Measurements from ENCODE around the gene ATP6V1B1. TPM values are rescaled to one million over a fixed set of nuclear protein-coding genes. Genes with fewer than 3 reads are reported as not detected.

ATP6V1B1 gene
- total and polyA plus RNA-seq, 2 donors (not counting 1 experiment from before 2014, with no cell fraction given), result 1.0 to 2.1 TPM

DNA sequence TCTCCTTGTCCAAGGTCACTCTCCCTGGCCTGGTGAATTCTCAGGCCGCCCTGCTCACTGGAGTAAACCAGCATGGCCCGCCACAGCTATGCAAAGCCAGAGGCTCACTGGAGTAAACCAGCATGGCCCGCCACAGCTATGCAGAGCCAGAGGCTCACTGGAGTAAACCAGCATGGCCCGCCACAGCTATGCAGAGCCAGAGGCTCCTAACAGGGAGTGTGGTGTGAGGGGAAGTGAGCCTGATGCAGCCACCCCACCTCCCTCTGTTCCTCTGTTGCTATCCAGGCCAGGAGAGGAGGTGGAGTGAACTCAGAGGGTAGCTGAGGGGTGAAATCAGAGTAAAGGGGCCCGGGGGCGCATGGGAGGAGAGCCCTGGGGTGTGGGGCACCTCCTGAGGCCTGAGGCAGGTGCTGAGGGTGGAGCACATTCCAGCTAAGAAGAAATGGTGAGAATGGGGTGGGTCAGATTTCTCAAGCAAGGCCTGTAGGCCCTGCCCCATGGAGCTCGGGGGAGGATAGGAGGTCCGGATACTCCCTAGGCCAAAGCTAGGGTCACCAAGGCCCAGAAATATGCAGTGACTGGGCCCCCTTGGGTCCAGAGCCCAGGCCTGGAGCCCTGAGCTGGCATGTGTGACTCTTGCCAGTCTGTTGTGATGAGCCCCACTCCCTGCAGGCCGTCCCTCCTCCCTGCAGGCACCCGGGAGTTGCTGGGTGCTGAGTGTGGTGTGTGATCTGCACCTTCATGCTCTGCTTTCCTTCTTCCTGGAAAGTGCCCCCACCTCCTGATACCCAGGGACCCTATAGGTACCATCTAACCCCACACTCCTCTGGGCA is 1.5 kb downstream of the ATP6V1B1 start:
- Histone ChIP-seq H3K9me3 (ENCODE audit: control insufficient read depth, insufficient read depth, low read depth, low read length) (no peaks in the 10 kb centered on the region), H3K4me2 (ENCODE audit: extremely low read depth, insufficient read depth, low read length) (no peak overlapping the region), H3K36me3 (ENCODE audit: control insufficient read depth, insufficient read depth, low read length) (no peaks in the 10 kb centered on the region), H3K27ac (ENCODE audit: insufficient read depth, low read length) (no peak overlapping the region), H3K4me1 (ENCODE audit: control insufficient read depth, extremely low read depth, insufficient read depth, low read length) (no peaks in the 10 kb centered on the region), H2AFZ (ENCODE audit: low read length) (no peak overlapping the region), H3K27me3 (ENCODE audit: control insufficient read depth, insufficient read depth, low read length) (no peaks in the 10 kb centered on the region), H3K4me3 (replicated peaks in 1 of 4; ENCODE audit: control extremely low read depth in 1 of 4, insufficient read depth in 1 of 4, low read depth in 3 of 4, low read length in 4 of 4) (no peak overlapping the region), H3K9ac (ENCODE audit: insufficient read depth, low read length) (no peak overlapping the region), H4K20me1 (ENCODE audit: control insufficient read depth, extremely low read depth, insufficient read depth, low read length) (no peaks in the 10 kb centered on the region), H3K79me2 (ENCODE audit: control insufficient read depth, insufficient read depth, low read length) (no peaks in the 10 kb centered on the region)
- TF ChIP-seq, protein P1, sequence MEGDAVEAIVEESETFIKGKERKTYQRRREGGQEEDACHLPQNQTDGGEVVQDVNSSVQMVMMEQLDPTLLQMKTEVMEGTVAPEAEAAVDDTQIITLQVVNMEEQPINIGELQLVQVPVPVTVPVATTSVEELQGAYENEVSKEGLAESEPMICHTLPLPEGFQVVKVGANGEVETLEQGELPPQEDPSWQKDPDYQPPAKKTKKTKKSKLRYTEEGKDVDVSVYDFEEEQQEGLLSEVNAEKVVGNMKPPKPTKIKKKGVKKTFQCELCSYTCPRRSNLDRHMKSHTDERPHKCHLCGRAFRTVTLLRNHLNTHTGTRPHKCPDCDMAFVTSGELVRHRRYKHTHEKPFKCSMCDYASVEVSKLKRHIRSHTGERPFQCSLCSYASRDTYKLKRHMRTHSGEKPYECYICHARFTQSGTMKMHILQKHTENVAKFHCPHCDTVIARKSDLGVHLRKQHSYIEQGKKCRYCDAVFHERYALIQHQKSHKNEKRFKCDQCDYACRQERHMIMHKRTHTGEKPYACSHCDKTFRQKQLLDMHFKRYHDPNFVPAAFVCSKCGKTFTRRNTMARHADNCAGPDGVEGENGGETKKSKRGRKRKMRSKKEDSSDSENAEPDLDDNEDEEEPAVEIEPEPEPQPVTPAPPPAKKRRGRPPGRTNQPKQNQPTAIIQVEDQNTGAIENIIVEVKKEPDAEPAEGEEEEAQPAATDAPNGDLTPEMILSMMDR (conservative IDR thresholded peaks at IDR 0.05 in 1 of 2, IDR thresholded peaks at IDR 0.05 in 1 of 2; ENCODE audit: low read depth in 1 of 2, low read length in 2 of 2), result no peak
- no peak for TF ChIP-seq EZH2 (IDR thresholded peaks at IDR 0.05; ENCODE audit: low read length, missing control alignments)
- peak in 1 of 2 donors; percentile 8 for DNase-seq (ENCODE audit: low read depth in 2 of 2)

DNA sequence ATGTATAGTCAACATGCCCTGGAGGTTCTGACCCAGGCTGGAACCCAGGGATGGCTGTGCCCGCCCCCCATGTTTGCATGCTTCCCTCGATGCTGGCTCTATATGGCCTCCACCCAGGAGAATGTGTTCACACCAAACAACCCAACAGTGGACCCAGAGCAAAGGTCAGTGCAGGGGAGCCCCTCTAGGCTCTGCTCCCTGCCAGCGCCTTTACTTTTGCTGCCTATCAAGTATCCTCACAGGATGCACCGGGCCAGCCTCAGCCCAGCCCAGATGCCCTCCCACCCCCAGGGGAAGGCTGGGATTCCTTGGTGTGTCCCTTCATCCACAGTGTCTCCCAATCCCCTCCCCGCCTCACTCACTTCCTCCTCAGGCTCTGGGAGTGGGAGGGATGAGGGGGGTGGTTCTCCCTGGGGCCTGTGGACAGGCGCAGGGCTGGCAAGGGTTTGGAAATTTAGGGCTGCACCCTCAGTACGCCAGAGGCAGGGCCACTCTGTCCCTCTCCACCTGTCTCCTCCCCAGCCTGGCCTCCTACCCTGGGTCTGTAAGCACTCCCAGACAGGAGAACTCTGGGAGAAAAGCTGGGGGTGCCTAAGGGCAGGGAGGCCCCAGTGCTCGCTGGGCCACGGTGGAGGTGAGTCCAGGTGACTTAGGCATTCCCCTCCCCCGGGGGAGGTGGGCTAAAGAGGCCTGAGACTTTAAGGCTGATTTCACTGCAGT is 2.3 kb downstream of the ATP6V1B1 start:
- no peak overlapping the region for H3K4me3 ChIP-seq (replicated peaks in 1 of 4; ENCODE audit: control extremely low read depth in 1 of 4, insufficient read depth in 1 of 4, low read depth in 3 of 4, low read length in 4 of 4)
- TF ChIP-seq, protein P1 (conservative IDR thresholded peaks at IDR 0.05 in 1 of 2, IDR thresholded peaks at IDR 0.05 in 1 of 2; ENCODE audit: low read depth in 1 of 2, low read length in 2 of 2), result no peak
- TF ChIP-seq EZH2 (IDR thresholded peaks at IDR 0.05; ENCODE audit: low read length, missing control alignments), result no peak
- no peaks in the 10 kb centered on the region for H4K20me1 ChIP-seq (ENCODE audit: control insufficient read depth, extremely low read depth, insufficient read depth, low read length)
- no peak overlapping the region for H3K27ac ChIP-seq (ENCODE audit: insufficient read depth, low read length)
- no peaks in the 10 kb centered on the region for H3K36me3 ChIP-seq (ENCODE audit: control insufficient read depth, insufficient read depth, low read length)
- H3K4me1 ChIP-seq (ENCODE audit: control insufficient read depth, extremely low read depth, insufficient read depth, low read length), result no peaks in the 10 kb centered on the region
- no peak for DNase-seq (ENCODE audit: low read depth in 2 of 2)
- H3K9me3 ChIP-seq (ENCODE audit: control insufficient read depth, insufficient read depth, low read depth, low read length), result no peaks in the 10 kb centered on the region
- H3K9ac ChIP-seq (ENCODE audit: insufficient read depth, low read length), result no peak overlapping the region
- H3K79me2 ChIP-seq (ENCODE audit: control insufficient read depth, insufficient read depth, low read length), result no peaks in the 10 kb centered on the region
- H3K27me3 ChIP-seq (ENCODE audit: control insufficient read depth, insufficient read depth, low read length), result no peaks in the 10 kb centered on the region
- H2AFZ ChIP-seq (ENCODE audit: low read length), result no peak overlapping the region
- no peak overlapping the region for H3K4me2 ChIP-seq (ENCODE audit: extremely low read depth, insufficient read depth, low read length)

DNA sequence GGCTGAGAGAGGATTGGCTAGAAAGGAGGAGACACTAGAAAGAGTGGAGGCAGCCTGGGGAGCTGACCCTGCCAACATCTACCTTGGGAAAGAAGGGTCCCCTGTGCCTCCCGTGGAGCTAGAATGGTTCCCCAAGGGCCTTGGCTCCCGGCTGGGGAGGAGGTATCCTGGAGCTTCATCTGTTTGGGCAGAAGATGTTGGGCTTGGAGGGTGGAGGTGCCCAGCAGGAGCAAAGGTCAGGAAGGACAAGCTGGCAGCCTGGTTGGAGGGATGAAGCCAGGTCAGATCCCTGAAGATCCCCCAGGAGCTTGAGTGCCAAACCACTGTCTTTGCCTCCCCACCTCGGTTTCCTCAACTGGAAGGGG is 2.9 kb downstream of the ATP6V1B1 start:
- Histone ChIP-seq H4K20me1 (ENCODE audit: control insufficient read depth, extremely low read depth, insufficient read depth, low read length) (no peaks in the 10 kb centered on the region), H3K4me1 (ENCODE audit: control insufficient read depth, extremely low read depth, insufficient read depth, low read length) (no peaks in the 10 kb centered on the region), H3K4me3 (replicated peaks in 1 of 4; ENCODE audit: control extremely low read depth in 1 of 4, insufficient read depth in 1 of 4, low read depth in 3 of 4, low read length in 4 of 4) (no peak overlapping the region), H2AFZ (ENCODE audit: low read length) (no peak overlapping the region), H3K79me2 (ENCODE audit: control insufficient read depth, insufficient read depth, low read length) (no peaks in the 10 kb centered on the region), H3K9me3 (ENCODE audit: control insufficient read depth, insufficient read depth, low read depth, low read length) (no peaks in the 10 kb centered on the region), H3K27ac (ENCODE audit: insufficient read depth, low read length) (no peak overlapping the region), H3K9ac (ENCODE audit: insufficient read depth, low read length) (no peak overlapping the region), H3K36me3 (ENCODE audit: control insufficient read depth, insufficient read depth, low read length) (no peaks in the 10 kb centered on the region), H3K4me2 (ENCODE audit: extremely low read depth, insufficient read depth, low read length) (no peak overlapping the region), H3K27me3 (ENCODE audit: control insufficient read depth, insufficient read depth, low read length) (no peaks in the 10 kb centered on the region)
- no peak for TF ChIP-seq EZH2 (IDR thresholded peaks at IDR 0.05; ENCODE audit: low read length, missing control alignments)
- TF ChIP-seq, protein P1 (conservative IDR thresholded peaks at IDR 0.05 in 1 of 2, IDR thresholded peaks at IDR 0.05 in 1 of 2; ENCODE audit: low read depth in 1 of 2, low read length in 2 of 2), result no peak
- DNase-seq (ENCODE audit: low read depth in 2 of 2), result no peak

Measured in fibroblast of lung (primary cell).